Gastrocnemius medialis (tissue), 4 donors: ENCODE data around the gene HIF1A.

Experiments
- POLR2A ChIP-seq, 2 donors: fragments of 450-650 bp; IDR thresholded peaks; one replicate each; pipeline ENCODE4 v1.6.1; 2017; ENCODE audit warnings: antibody characterized with exemption in 2 of 2, mild to moderate bottlenecking in 2 of 2, moderate library complexity in 2 of 2
- TF ChIP-seq, protein P1 (sequence below), 5 experiments: fragments of 450-650 bp in 3 of 5; fragments of 200-600 bp in 2 of 5; sonication (generic) in 2 of 5; IDR thresholded peaks in 4 of 5; conservative IDR thresholded peaks in 1 of 5; 1 replicate in 4 of 5; 2 replicates in 1 of 5; pipeline ENCODE4 v1.5.1; 2016 to 2019; ENCODE audit warnings: antibody characterized with exemption in 5 of 5, mild to moderate bottlenecking in 3 of 5, moderate library complexity in 3 of 5

DNA sequence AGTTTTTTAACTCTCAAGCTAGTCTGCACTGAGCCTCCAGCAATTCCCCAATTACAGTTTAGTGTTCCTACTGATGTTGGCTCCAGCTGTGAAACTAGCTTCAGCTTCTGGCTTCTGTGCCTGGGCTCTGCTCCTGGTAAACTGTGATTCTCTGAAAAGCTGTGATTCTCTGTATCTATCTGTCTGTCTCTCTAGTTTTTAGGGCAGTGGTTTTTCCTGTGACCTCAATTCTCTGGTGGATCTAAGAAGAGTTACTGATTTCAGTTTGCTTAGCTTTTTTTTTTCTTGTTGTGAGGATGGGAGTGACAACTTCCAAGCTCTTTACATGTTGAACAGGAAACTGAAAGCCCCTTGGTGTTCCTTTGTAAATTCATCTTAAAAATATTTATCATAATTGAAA lies 3.8 kb upstream of the HIF1A start:
- TF ChIP-seq, protein P1, sequence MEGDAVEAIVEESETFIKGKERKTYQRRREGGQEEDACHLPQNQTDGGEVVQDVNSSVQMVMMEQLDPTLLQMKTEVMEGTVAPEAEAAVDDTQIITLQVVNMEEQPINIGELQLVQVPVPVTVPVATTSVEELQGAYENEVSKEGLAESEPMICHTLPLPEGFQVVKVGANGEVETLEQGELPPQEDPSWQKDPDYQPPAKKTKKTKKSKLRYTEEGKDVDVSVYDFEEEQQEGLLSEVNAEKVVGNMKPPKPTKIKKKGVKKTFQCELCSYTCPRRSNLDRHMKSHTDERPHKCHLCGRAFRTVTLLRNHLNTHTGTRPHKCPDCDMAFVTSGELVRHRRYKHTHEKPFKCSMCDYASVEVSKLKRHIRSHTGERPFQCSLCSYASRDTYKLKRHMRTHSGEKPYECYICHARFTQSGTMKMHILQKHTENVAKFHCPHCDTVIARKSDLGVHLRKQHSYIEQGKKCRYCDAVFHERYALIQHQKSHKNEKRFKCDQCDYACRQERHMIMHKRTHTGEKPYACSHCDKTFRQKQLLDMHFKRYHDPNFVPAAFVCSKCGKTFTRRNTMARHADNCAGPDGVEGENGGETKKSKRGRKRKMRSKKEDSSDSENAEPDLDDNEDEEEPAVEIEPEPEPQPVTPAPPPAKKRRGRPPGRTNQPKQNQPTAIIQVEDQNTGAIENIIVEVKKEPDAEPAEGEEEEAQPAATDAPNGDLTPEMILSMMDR (IDR thresholded peaks at IDR 0.05 in 4 of 5, conservative IDR thresholded peaks at IDR 0.05 in 1 of 5): no peak
- no peak for TF ChIP-seq POLR2A (IDR thresholded peaks at IDR 0.05)
